Panc1 (cell line): ENCODE results near the gene KCNMA1.

Experiments used
- CTCF ChIP-seq: fragments of 450-650 bp; IDR thresholded peaks from 2 replicates; pipeline ENCODE4 v1.5.1; 2017; ENCODE audit warnings: mild to moderate bottlenecking
- TCF7L2 ChIP-seq: IDR thresholded peaks from 2 replicates; pipeline ENCODE4 v1.6.1; 2011; ENCODE audit warnings: mild to moderate bottlenecking, low read depth, low read length, inconsistent platforms

DNA sequence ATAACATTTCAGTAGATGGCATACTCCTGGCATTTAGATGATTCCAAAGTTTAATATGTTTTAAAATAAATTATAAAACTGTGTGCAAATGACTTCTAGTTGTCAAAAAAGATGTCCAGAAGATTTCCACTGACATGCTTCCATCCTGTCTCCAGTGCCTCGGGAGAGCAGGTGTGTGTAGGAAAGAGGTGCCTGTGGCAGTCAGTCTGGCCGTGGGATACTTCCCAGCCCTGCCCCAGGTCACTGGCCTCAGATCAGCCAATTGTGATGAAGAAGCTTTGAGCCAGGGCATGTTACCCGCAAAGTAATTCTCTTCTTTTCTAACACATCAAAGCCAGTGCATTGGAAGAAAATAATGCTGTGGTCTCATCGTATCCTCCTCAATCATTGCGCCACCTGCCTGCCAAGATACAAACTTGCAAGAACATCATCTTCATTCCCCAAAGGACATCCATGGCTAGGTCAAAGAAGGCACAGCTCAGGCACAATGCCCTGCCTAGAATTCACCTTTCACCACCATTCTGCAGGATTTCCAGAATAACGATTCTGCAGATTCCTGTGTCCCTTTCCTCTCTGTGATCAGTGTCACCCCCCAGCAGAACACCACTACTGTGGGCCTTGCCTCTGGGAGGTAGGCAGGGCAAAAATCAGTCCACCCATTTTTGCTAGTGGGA is 6.3 kb upstream of the KCNMA1 start:
- TF ChIP-seq TCF7L2 (peak; percentile 47; the same call in 1 of the 2 replicates), CTCF (peak; percentile 86)
